Measurements from ENCODE around the gene PUDP. TPM values are rescaled to one million over a fixed set of nuclear protein-coding genes. Genes with fewer than 3 reads are reported as not detected.

Gene PUDP
- total and polyA plus RNA-seq, 2 donors, result 7.9 to 18.8 TPM

- H3K4me3 ChIP-seq (ENCODE audit: low read length in 2 of 2), result no peak overlapping the region
- DNase-seq (ENCODE audit: low read depth in 6 of 9, low spot score in 9 of 9), result peak in 1 of 9 donors; percentile 53
- peak overlapping the region in 1 of 2 donors; percentile 97 for H3K27ac ChIP-seq (ENCODE audit: low read depth in 1 of 2, low read length in 1 of 2)
- H3K36me3 ChIP-seq (ENCODE audit: control insufficient read depth in 2 of 2, insufficient read depth in 2 of 2, low read length in 1 of 2), result peaks cover 0 to 14% of the 10 kb centered on the region in 2 donors
- 78% methylated on average over 4 of the region's 4 CpGs for WGBS
- H3K9me3 ChIP-seq (ENCODE audit: control insufficient read depth in 2 of 2, insufficient read depth in 1 of 2, low read length in 1 of 2), result no peaks in the 10 kb centered on the region
- H3K4me1 ChIP-seq (ENCODE audit: control insufficient read depth in 2 of 2, insufficient read depth in 2 of 2, low read length in 2 of 2), result peaks cover 22 to 82% of the 10 kb centered on the region in 2 donors
- H3K27me3 ChIP-seq (ENCODE audit: control insufficient read depth in 2 of 2, insufficient read depth in 1 of 2, low read length in 1 of 2), result no peaks in the 10 kb centered on the region
These were observed 57.3 kb downstream of the PUDP start for GRCh38 chrX:7090641-7091040.

DNA sequence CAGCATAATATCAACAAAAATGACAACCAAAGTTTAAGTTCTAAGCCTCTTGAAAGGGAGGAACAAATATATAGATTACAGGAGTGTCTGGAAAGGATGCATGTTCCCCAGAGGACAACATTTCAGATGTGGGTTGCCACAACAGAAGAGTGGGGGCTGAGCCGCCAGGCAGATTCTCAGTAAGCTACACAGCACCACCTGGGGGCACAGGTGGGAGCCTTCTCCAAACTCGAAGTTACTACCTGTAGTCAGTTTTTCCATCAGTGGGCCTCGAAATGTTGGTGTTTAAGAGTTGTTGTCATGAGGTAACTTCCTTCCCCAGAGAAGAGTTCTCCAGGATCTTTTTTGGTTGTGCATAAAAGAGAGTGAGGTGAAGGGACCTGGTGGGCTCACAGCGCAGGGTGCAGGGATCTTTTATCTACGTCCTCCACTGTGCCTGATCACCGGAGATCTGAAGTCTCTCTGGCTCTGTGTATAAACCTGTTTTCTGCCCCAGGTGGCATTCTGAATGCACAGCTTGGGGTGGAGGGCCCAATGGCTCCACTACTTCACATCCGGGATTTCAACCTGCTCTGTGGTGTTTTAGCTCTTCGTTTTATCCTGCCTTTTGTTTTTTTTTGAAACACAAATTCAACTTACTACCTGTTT lies 58.9 kb downstream of the PUDP start:
- WGBS, result 11% methylated on average over 8 of the region's 8 CpGs
- H3K27me3 ChIP-seq (ENCODE audit: control insufficient read depth in 2 of 2, insufficient read depth in 1 of 2, low read length in 1 of 2), result no peaks in the 10 kb centered on the region
- peaks cover 0 to 14% of the 10 kb centered on the region in 2 donors for H3K36me3 ChIP-seq (ENCODE audit: control insufficient read depth in 2 of 2, insufficient read depth in 2 of 2, low read length in 1 of 2)
- peaks cover 25 to 88% of the 10 kb centered on the region in 2 donors for H3K4me1 ChIP-seq (ENCODE audit: control insufficient read depth in 2 of 2, insufficient read depth in 2 of 2, low read length in 2 of 2)
- H3K9me3 ChIP-seq (ENCODE audit: control insufficient read depth in 2 of 2, insufficient read depth in 1 of 2, low read length in 1 of 2), result no peaks in the 10 kb centered on the region
- H3K4me3 ChIP-seq (ENCODE audit: low read length in 2 of 2), result no peak overlapping the region
- peak overlapping the region; percentile 83 to 97 for H3K27ac ChIP-seq (ENCODE audit: low read depth in 1 of 2, low read length in 1 of 2)
- peak in 7 of 9 donors; percentile 64 to 95 (median 76) for DNase-seq (ENCODE audit: low read depth in 6 of 9, low spot score in 9 of 9)

DNA sequence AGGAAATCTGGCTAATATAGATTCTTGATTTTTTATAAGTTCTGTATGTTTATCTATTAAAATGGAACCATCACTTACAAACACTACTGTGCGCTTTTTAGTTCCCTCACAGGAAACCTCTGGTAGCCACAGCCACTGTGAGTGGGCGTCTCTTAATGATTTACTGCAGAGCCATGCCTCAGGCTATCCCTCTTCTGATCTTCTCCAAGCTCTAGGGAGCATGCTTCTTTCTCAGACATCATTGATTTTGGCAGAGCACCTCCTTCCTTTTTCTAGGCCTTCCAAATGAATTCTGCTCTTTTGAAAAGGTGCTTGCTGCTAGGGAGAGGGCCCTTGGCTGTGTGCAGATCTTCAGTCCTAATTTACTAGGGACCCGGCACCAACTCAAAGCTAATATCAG lies 61.6 kb downstream of the PUDP start:
- H3K27ac ChIP-seq (ENCODE audit: low read depth in 1 of 2, low read length in 1 of 2), result peak overlapping the region in 1 of 2 donors; percentile 33
- peaks cover 0 to 8% of the 10 kb centered on the region in 2 donors for H3K36me3 ChIP-seq (ENCODE audit: control insufficient read depth in 2 of 2, insufficient read depth in 2 of 2, low read length in 1 of 2)
- no peak overlapping the region for H3K4me3 ChIP-seq (ENCODE audit: low read length in 2 of 2)
- peaks cover 28 to 95% of the 10 kb centered on the region in 2 donors for H3K4me1 ChIP-seq (ENCODE audit: control insufficient read depth in 2 of 2, insufficient read depth in 2 of 2, low read length in 2 of 2)
- peak in 1 of 9 donors; percentile 60 for DNase-seq (ENCODE audit: low read depth in 6 of 9, low spot score in 9 of 9)
- H3K9me3 ChIP-seq (ENCODE audit: control insufficient read depth in 2 of 2, insufficient read depth in 1 of 2, low read length in 1 of 2), result no peaks in the 10 kb centered on the region
- WGBS, result 44% methylated on average over 3 of the region's 3 CpGs
- no peaks in the 10 kb centered on the region for H3K27me3 ChIP-seq (ENCODE audit: control insufficient read depth in 2 of 2, insufficient read depth in 1 of 2, low read length in 1 of 2)

GRCh38 chrX:7085879-7086278 lies 62.1 kb downstream of the PUDP start:
- Histone ChIP-seq H3K27me3 (ENCODE audit: control insufficient read depth in 2 of 2, insufficient read depth in 1 of 2, low read length in 1 of 2) (no peaks in the 10 kb centered on the region), H3K9me3 (ENCODE audit: control insufficient read depth in 2 of 2, insufficient read depth in 1 of 2, low read length in 1 of 2) (no peaks in the 10 kb centered on the region), H3K4me3 (ENCODE audit: low read length in 2 of 2) (no peak overlapping the region), H3K36me3 (ENCODE audit: control insufficient read depth in 2 of 2, insufficient read depth in 2 of 2, low read length in 1 of 2) (peaks cover 0 to 8% of the 10 kb centered on the region in 2 donors), H3K27ac (ENCODE audit: low read depth in 1 of 2, low read length in 1 of 2) (peak overlapping the region in 1 of 2 donors; percentile 68), H3K4me1 (ENCODE audit: control insufficient read depth in 2 of 2, insufficient read depth in 2 of 2, low read length in 2 of 2) (peaks cover 28 to 95% of the 10 kb centered on the region in 2 donors)
- WGBS, result 97% methylated on average over 3 of the region's 3 CpGs
- no peak for DNase-seq (ENCODE audit: low read depth in 6 of 9, low spot score in 9 of 9)

DNA sequence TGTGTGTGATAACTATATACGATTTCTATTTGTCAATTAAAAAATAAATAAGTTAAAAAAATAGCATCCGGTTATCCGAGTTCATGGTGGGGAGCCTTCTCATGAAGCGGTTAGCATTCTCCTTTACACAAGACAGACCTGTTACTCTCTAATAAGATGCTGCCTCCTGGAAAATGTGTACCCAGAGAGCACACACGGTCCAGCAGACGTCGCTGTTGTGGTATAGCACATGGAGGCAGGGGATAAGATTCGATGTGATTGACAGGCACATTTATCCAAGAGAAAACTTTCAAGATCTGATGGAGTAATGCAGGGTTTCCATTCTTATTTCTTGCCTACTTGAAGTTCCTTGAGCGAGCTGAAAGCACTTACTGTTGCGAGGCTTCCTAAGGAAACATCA lies 63.1 kb downstream of the PUDP start:
- no peak for DNase-seq (ENCODE audit: low read depth in 6 of 9, low spot score in 9 of 9)
- Histone ChIP-seq H3K27me3 (ENCODE audit: control insufficient read depth in 2 of 2, insufficient read depth in 1 of 2, low read length in 1 of 2) (no peaks in the 10 kb centered on the region), H3K9me3 (ENCODE audit: control insufficient read depth in 2 of 2, insufficient read depth in 1 of 2, low read length in 1 of 2) (no peaks in the 10 kb centered on the region), H3K27ac (ENCODE audit: low read depth in 1 of 2, low read length in 1 of 2) (peak overlapping the region in 1 of 2 donors; percentile 95), H3K36me3 (ENCODE audit: control insufficient read depth in 2 of 2, insufficient read depth in 2 of 2, low read length in 1 of 2) (peaks cover 0 to 8% of the 10 kb centered on the region in 2 donors), H3K4me3 (ENCODE audit: low read length in 2 of 2) (no peak overlapping the region), H3K4me1 (ENCODE audit: control insufficient read depth in 2 of 2, insufficient read depth in 2 of 2, low read length in 2 of 2) (peaks cover 24 to 91% of the 10 kb centered on the region in 2 donors)
- WGBS, result 95% methylated on average over 10 of the region's 10 CpGs

- H3K9me3 ChIP-seq (ENCODE audit: control insufficient read depth in 2 of 2, insufficient read depth in 1 of 2, low read length in 1 of 2), result no peaks in the 10 kb centered on the region
- H3K36me3 ChIP-seq (ENCODE audit: control insufficient read depth in 2 of 2, insufficient read depth in 2 of 2, low read length in 1 of 2), result peaks cover 0 to 8% of the 10 kb centered on the region in 2 donors
- H3K27me3 ChIP-seq (ENCODE audit: control insufficient read depth in 2 of 2, insufficient read depth in 1 of 2, low read length in 1 of 2), result no peaks in the 10 kb centered on the region
- H3K27ac ChIP-seq (ENCODE audit: low read depth in 1 of 2, low read length in 1 of 2), result peak overlapping the region; percentile 77 to 95
- H3K4me1 ChIP-seq (ENCODE audit: control insufficient read depth in 2 of 2, insufficient read depth in 2 of 2, low read length in 2 of 2), result peaks cover 24 to 80% of the 10 kb centered on the region in 2 donors
- H3K4me3 ChIP-seq (ENCODE audit: low read length in 2 of 2), result no peak overlapping the region
- 39% methylated on average over 21 of the region's 21 CpGs for WGBS
- peak in 7 of 9 donors; percentile 41 to 94 (median 70) for DNase-seq (ENCODE audit: low read depth in 6 of 9, low spot score in 9 of 9)
These were observed 64.2 kb downstream of the PUDP start for GRCh38 chrX:7083468-7084396.

DNA sequence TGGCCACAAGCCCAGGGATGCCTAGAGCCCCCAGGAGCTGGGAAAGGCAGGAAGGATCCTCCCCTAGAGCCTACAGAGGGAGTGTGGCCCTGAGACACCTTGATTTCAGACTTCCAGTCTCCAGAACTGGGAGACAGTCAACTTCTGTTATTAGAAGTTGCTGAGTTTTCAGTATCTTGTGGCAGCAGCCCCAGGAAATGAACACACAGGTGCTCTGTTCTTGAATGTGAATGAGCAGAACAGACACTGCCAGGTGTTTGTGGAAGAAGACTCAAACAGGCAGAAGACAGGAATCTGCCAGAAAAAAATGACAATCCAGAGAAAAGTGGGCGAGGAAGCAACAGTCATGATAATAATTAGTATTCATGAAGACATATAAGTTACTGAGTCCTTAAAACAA lies 64.9 kb downstream of the PUDP start:
- Histone ChIP-seq H3K9me3 (ENCODE audit: control insufficient read depth in 2 of 2, insufficient read depth in 1 of 2, low read length in 1 of 2) (no peaks in the 10 kb centered on the region), H3K36me3 (ENCODE audit: control insufficient read depth in 2 of 2, insufficient read depth in 2 of 2, low read length in 1 of 2) (peaks cover 0 to 8% of the 10 kb centered on the region in 2 donors), H3K4me3 (ENCODE audit: low read length in 2 of 2) (no peak overlapping the region), H3K4me1 (ENCODE audit: control insufficient read depth in 2 of 2, insufficient read depth in 2 of 2, low read length in 2 of 2) (peaks cover 20 to 77% of the 10 kb centered on the region in 2 donors), H3K27me3 (ENCODE audit: control insufficient read depth in 2 of 2, insufficient read depth in 1 of 2, low read length in 1 of 2) (no peaks in the 10 kb centered on the region), H3K27ac (ENCODE audit: low read depth in 1 of 2, low read length in 1 of 2) (peak overlapping the region; percentile 77 to 95)
- WGBS, result 20% methylated on average over 1 of the region's 1 CpG
- peak in 2 of 9 donors; percentile 40 to 78 for DNase-seq (ENCODE audit: low read depth in 6 of 9, low spot score in 9 of 9)

GRCh38 chrX:7082556-7082955 lies 65.4 kb downstream of the PUDP start:
- 27% methylated on average over 5 of the region's 5 CpGs for WGBS
- Histone ChIP-seq H3K27me3 (ENCODE audit: control insufficient read depth in 2 of 2, insufficient read depth in 1 of 2, low read length in 1 of 2) (no peaks in the 10 kb centered on the region), H3K4me1 (ENCODE audit: control insufficient read depth in 2 of 2, insufficient read depth in 2 of 2, low read length in 2 of 2) (peaks cover 20 to 78% of the 10 kb centered on the region in 2 donors), H3K27ac (ENCODE audit: low read depth in 1 of 2, low read length in 1 of 2) (peak overlapping the region; percentile 77 to 95), H3K36me3 (ENCODE audit: control insufficient read depth in 2 of 2, insufficient read depth in 2 of 2, low read length in 1 of 2) (peaks cover 0 to 8% of the 10 kb centered on the region in 2 donors), H3K9me3 (ENCODE audit: control insufficient read depth in 2 of 2, insufficient read depth in 1 of 2, low read length in 1 of 2) (no peaks in the 10 kb centered on the region), H3K4me3 (ENCODE audit: low read length in 2 of 2) (no peak overlapping the region)
- peak in 2 of 9 donors; percentile 40 to 74 for DNase-seq (ENCODE audit: low read depth in 6 of 9, low spot score in 9 of 9)

All from thymus (tissue), 11 donors.